ENCODE measurements around the gene GPC5. TPM values are rescaled to one million over a fixed set of nuclear protein-coding genes. Genes with fewer than 3 reads are reported as not detected.
A peak's percentile ranks its signal among the peaks of the same experiment; 100 is the strongest.
"Not testable (repeated sequence)": the region's sequence is repeated elsewhere in the genome, so short reads cannot be mapped to it uniquely, and the experiment has no call there.

The GPC5 gene
- total RNA-seq, 1 experiment from 2014 or later = 0.15 TPM

GRCh38 chr13:92272177-92272576, 873.8 kb downstream of the GPC5 start:
- no peak overlapping the region for H3K4me3 Mint-ChIP-seq
- Histone ChIP-seq H3K4me2 (ENCODE audit: insufficient read depth, insufficient read length, low read length) (no peak overlapping the region), H2BK12ac (ENCODE audit: insufficient read length, low read depth, low read length) (no peak overlapping the region), H2BK15ac (ENCODE audit: low read depth, low read length) (no peak overlapping the region), H3K9me3 (ENCODE audit: control insufficient read depth, low read depth, low read length) (no peaks in the 10 kb centered on the region), H3K23me2 (ENCODE audit: insufficient read length, low read depth, low read length, poor library complexity, severe bottlenecking) (no peaks in the 10 kb centered on the region), H4K20me1 (ENCODE audit: control insufficient read depth, insufficient read depth, insufficient read length) (no peaks in the 10 kb centered on the region), H3T11ph (ENCODE audit: low read length) (no peak overlapping the region), H3K14ac (ENCODE audit: insufficient read depth, low read length) (no peak overlapping the region), H3K56ac (ENCODE audit: insufficient read length, low read depth, low read length) (no peak overlapping the region), H3K23ac (ENCODE audit: insufficient read length, low read depth, low read length) (no peak overlapping the region), H3K27ac (ENCODE audit: insufficient read length, low read depth, low read length) (no peak overlapping the region), H3K4me1 (ENCODE audit: insufficient read depth, low read length) (no peaks in the 10 kb centered on the region), H4K91ac (ENCODE audit: insufficient read length, low read depth, low read length) (no peak overlapping the region), H3K18ac (ENCODE audit: insufficient read length, low read depth, low read length) (no peak overlapping the region), H3K27me3 (ENCODE audit: insufficient read depth, low read length) (no peaks in the 10 kb centered on the region), H3K4ac (ENCODE audit: low read depth, low read length) (no peak overlapping the region), H2BK5ac (ENCODE audit: insufficient read length, low read length) (no peak overlapping the region), H2BK20ac (ENCODE audit: low read depth, low read length, poor library complexity, severe bottlenecking) (no peak overlapping the region), H2AK5ac (ENCODE audit: insufficient read length, low read length) (no peak overlapping the region), H3K79me2 (ENCODE audit: insufficient read depth, low read length) (no peaks in the 10 kb centered on the region), H3K9ac (ENCODE audit: extremely low read depth, insufficient read length, low read length) (no peak overlapping the region), H2BK120ac (ENCODE audit: low read depth, low read length, poor library complexity, severe bottlenecking) (no peak overlapping the region), H4K5ac (ENCODE audit: insufficient read length, low read depth, low read length) (no peak overlapping the region), H3K79me1 (ENCODE audit: insufficient read depth, low read depth, low read length, poor library complexity, severe bottlenecking) (no peaks in the 10 kb centered on the region), H4K8ac (replicated peaks; ENCODE audit: insufficient read length, low read depth, low read length) (no peak overlapping the region), H2AFZ (ENCODE audit: low read length) (no peak overlapping the region)
- no peaks in the 10 kb centered on the region for H3K4me1 Mint-ChIP-seq
- no peak overlapping the region for H3K27ac Mint-ChIP-seq
- DNase-seq = no peak
- no peaks in the 10 kb centered on the region for H3K36me3 Mint-ChIP-seq (ENCODE audit: insufficient read depth in 1 of 3, low read depth in 3 of 3)
- no peaks in the 10 kb centered on the region for H3K27me3 Mint-ChIP-seq (ENCODE audit: low read depth)
- no peak for TF ChIP-seq CTCF (conservative IDR thresholded peaks at IDR 0.05)
- no CpG with 5 or more reads among the region's 1 CpG for WGBS (ENCODE audit: extremely low coverage, insufficient read length, low lambda C conversion rate)
- no peaks in the 10 kb centered on the region for H3K9me3 Mint-ChIP-seq

GRCh38 chr13:92280986-92281385, 882.6 kb downstream of the GPC5 start:
- not testable (repeated sequence) for H4K8ac ChIP-seq (replicated peaks; ENCODE audit: insufficient read length, low read depth, low read length); H3K9me3 ChIP-seq (ENCODE audit: control insufficient read depth, low read depth, low read length); H3K27ac Mint-ChIP-seq; H3K79me2 ChIP-seq (ENCODE audit: insufficient read depth, low read length); H2AFZ ChIP-seq (ENCODE audit: low read length); H3K27me3 Mint-ChIP-seq (ENCODE audit: low read depth); H3K36me3 Mint-ChIP-seq (ENCODE audit: insufficient read depth in 1 of 3, low read depth in 3 of 3); H4K91ac ChIP-seq (ENCODE audit: insufficient read length, low read depth, low read length); H3K4me1 Mint-ChIP-seq; H3K56ac ChIP-seq (ENCODE audit: insufficient read length, low read depth, low read length); H3K27me3 ChIP-seq (ENCODE audit: insufficient read depth, low read length); H3K23me2 ChIP-seq (ENCODE audit: insufficient read length, low read depth, low read length, poor library complexity, severe bottlenecking); H2BK5ac ChIP-seq (ENCODE audit: insufficient read length, low read length); H3K23ac ChIP-seq (ENCODE audit: insufficient read length, low read depth, low read length); H3K9me3 Mint-ChIP-seq; H4K20me1 ChIP-seq (ENCODE audit: control insufficient read depth, insufficient read depth, insufficient read length); H2BK15ac ChIP-seq (ENCODE audit: low read depth, low read length); H3K79me1 ChIP-seq (ENCODE audit: insufficient read depth, low read depth, low read length, poor library complexity, severe bottlenecking); H3T11ph ChIP-seq (ENCODE audit: low read length); H4K5ac ChIP-seq (ENCODE audit: insufficient read length, low read depth, low read length); H3K4me1 ChIP-seq (ENCODE audit: insufficient read depth, low read length); H2BK12ac ChIP-seq (ENCODE audit: insufficient read length, low read depth, low read length); H3K4me2 ChIP-seq (ENCODE audit: insufficient read depth, insufficient read length, low read length); H2BK120ac ChIP-seq (ENCODE audit: low read depth, low read length, poor library complexity, severe bottlenecking); H2AK5ac ChIP-seq (ENCODE audit: insufficient read length, low read length); H3K4ac ChIP-seq (ENCODE audit: low read depth, low read length); H3K27ac ChIP-seq (ENCODE audit: insufficient read length, low read depth, low read length); H3K14ac ChIP-seq (ENCODE audit: insufficient read depth, low read length); H3K18ac ChIP-seq (ENCODE audit: insufficient read length, low read depth, low read length); H2BK20ac ChIP-seq (ENCODE audit: low read depth, low read length, poor library complexity, severe bottlenecking); H3K9ac ChIP-seq (ENCODE audit: extremely low read depth, insufficient read length, low read length)
- peak overlapping the region in 1 of 2 experiments; percentile 42; a peak in 2 of 5 replicates for H3K4me3 Mint-ChIP-seq
- WGBS (ENCODE audit: extremely low coverage, insufficient read length, low lambda C conversion rate) = no CpG with 5 or more reads among the region's 8 CpGs
- DNase-seq = peak; percentile 54

Data from H9 (cell line).